ENCODE measurements around the gene GDPD3. TPM values are rescaled to one million over a fixed set of nuclear protein-coding genes. Genes with fewer than 3 reads are reported as not detected.
A peak's percentile ranks its signal among the peaks of the same experiment; 100 is the strongest.

The GDPD3 gene
- total and polyA plus RNA-seq, 12 donors, result 0.78 to 17.6 (median 2.8) TPM; not detected in 1

DNA sequence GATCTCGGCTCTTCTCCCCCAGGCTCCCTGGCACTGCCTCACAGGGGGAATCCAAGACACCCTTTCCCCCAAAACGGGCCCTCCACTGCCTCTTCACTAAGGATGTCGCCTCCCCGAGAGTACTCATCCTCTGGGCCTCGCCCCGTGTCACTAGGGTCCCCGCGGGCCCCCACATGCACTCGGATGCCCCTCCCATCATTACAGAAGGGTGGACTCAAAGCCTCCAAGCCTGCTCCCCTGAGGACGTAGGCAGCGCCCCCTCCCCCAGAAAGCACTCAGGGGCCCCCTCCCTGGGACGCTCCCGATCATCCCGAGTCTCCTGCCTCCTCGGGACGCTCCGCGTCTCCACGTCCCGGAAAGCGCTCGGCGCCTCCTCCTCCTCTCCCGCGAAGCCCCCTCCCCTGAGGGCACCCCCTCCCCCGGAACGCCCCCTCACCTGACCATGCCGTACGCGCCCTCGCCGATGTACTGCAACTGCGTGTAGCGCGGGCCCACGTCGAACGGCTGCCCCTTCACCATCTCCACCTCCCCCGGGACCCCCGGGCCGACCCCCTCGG, 9.3 kb upstream of the GDPD3 start:
- Histone ChIP-seq H3K4me1 (replicated peaks in 1 of 2) (peaks cover 7 to 26% of the 10 kb centered on the region in 2 donors), H3K27me3 (no peaks in the 10 kb centered on the region), H3K36me3 (replicated peaks in 1 of 2) (peaks cover 0 to 23% of the 10 kb centered on the region in 2 donors), H3K9me3 (replicated peaks in 1 of 3) (no peaks in the 10 kb centered on the region), H3K4me3 (peak overlapping the region in 3 of 4 donors; percentile 35 to 91 (median 64)), H3K27ac (peak overlapping the region in 4 of 5 donors; percentile 71 to 95 (median 90))
- WGBS, 4 donors, result 1 to 8% (median 2%) methylated on average over 5 to 42 of the region's 42 CpGs
- TF ChIP-seq, protein P1, sequence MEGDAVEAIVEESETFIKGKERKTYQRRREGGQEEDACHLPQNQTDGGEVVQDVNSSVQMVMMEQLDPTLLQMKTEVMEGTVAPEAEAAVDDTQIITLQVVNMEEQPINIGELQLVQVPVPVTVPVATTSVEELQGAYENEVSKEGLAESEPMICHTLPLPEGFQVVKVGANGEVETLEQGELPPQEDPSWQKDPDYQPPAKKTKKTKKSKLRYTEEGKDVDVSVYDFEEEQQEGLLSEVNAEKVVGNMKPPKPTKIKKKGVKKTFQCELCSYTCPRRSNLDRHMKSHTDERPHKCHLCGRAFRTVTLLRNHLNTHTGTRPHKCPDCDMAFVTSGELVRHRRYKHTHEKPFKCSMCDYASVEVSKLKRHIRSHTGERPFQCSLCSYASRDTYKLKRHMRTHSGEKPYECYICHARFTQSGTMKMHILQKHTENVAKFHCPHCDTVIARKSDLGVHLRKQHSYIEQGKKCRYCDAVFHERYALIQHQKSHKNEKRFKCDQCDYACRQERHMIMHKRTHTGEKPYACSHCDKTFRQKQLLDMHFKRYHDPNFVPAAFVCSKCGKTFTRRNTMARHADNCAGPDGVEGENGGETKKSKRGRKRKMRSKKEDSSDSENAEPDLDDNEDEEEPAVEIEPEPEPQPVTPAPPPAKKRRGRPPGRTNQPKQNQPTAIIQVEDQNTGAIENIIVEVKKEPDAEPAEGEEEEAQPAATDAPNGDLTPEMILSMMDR (IDR thresholded peaks at IDR 0.05), result no peak
- TF ChIP-seq POLR2A (IDR thresholded peaks at IDR 0.05), result no peak
- peak in 3 of 7 donors; percentile 16 to 37 (median 29) for DNase-seq
- intact Hi-C loops (cut with DNase I), result loop anchor here in 1 of 2 donors (10.0 kb wide), 1 partner anchor 62 kb away; the partner anchor contains the start of gene CORO1A

DNA sequence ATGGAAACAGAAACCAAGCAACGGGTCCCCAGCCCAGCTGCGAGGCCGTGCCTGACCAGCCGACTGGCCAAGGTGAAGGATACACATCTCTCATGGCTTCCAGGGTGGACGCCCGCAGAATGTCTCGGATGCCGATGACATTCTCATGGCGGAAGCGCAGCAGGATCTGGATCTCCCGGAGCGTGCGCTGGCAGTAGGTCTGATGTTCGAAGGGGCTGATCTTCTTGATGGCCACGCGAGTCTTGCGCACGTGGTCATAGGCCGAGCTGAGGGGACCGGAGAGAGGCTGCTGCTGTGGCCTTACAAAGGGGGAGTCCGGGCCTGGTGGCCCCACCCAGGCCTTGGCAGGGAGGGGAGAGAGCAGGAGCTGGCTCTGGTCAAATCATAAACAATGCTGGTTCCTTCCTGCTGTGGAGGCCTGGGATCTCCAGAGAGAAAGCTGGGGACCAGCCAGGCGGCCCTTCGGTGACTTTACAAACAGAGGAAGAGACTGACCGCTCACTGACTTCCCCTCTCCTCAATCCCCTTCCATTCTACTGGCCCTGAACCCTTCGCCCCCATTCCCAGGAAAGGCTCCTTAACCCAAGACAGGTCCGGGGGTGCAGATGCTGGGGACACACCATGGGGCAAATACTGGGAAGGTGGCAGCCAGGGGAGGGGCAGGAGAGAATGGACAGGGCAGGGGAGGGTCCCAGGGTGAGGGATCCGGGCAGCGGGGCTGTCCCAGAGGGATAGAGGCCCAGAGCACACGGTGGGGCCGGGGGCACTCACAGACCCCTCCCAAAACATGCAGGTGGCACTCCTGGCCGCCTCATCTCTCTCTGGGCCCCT, 8.6 kb upstream of the GDPD3 start:
- DNase-seq, result peak; percentile 49 to 81 (median 58)
- Histone ChIP-seq H3K9me3 (replicated peaks in 1 of 3) (no peaks in the 10 kb centered on the region), H3K27me3 (no peaks in the 10 kb centered on the region), H3K4me1 (replicated peaks in 1 of 2) (peaks cover 7 to 26% of the 10 kb centered on the region in 2 donors), H3K4me3 (peak overlapping the region in 3 of 4 donors; percentile 35 to 91 (median 64)), H3K36me3 (replicated peaks in 1 of 2) (peaks cover 0 to 31% of the 10 kb centered on the region in 2 donors), H3K27ac (peak overlapping the region in 4 of 5 donors; percentile 71 to 95 (median 90))
- WGBS, 4 donors, result 56 to 72% (median 58%) methylated on average over 25 to 31 of the region's 31 CpGs
- no peak for TF ChIP-seq POLR2A (IDR thresholded peaks at IDR 0.05)
- TF ChIP-seq, protein P1 (IDR thresholded peaks at IDR 0.05), result no peak
- intact Hi-C loops (cut with DNase I), result loop anchor here in 1 of 2 donors (10.0 kb wide), 1 partner anchor 63 kb away; the partner anchor contains the start of gene CORO1A

DNA sequence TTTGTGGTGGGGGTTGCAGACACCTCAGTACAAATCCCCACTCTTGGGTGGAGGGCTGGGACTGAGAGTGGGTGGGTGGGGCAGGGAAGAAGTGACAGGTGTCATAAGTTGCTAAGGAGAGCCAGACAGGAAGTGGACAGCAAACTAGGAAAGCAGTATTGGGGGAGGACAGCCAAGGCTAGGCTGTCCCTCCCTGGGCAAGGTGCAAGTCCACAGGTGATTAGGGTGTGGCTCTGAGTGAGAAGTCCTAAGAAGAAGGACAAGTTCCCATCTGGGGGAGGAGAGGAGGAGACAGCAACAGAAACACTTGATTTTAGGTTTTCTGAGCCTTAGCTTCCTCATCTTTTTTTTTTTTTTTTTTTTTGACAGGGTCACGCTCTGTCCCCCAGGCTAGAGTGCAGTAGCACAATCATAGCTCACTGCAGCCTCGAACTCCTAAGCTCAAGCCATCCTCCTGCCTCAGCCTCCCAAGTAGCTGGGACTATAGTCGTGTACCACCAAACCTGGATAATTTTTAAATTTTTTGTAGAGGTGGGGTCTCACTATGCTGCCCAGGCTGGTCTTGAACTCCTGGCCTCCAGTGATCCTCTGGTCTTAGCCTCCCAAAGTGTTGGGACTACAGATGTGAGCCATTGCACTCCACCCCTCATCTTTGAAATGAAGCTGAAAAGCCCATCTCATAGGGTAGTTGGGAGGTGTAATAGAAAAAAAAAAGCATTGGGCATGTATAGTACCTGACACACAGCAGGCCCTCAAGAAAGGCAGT, 7.2 kb upstream of the GDPD3 start:
- Histone ChIP-seq H3K36me3 (replicated peaks in 1 of 2) (peaks cover 0 to 43% of the 10 kb centered on the region in 2 donors), H3K4me1 (replicated peaks in 1 of 2) (peaks cover 7 to 26% of the 10 kb centered on the region in 2 donors), H3K27me3 (no peaks in the 10 kb centered on the region), H3K27ac (peak overlapping the region in 1 of 5 donors; percentile 95), H3K4me3 (no peak overlapping the region), H3K9me3 (replicated peaks in 1 of 3) (no peaks in the 10 kb centered on the region)
- no peak for DNase-seq
- 95 to 98% (median 97%) methylated on average over 3 of the region's 3 CpGs for WGBS, 4 donors
- intact Hi-C loops (cut with DNase I), result loop anchor here in 1 of 2 donors (10.0 kb wide), 1 partner anchor 64 kb away; the partner anchor contains the start of gene CORO1A
- TF ChIP-seq, protein P1 (IDR thresholded peaks at IDR 0.05), result no peak
- TF ChIP-seq POLR2A (IDR thresholded peaks at IDR 0.05), result no peak

Measured in adrenal gland (tissue), 12 donors.